HG02943 (cell line): ENCODE measurements around the gene NTRK3.
"Not testable (repeated sequence)": the region's sequence is repeated elsewhere in the genome, so short reads cannot be mapped to it uniquely, and the experiment has no call there.

Experiments
- ATAC-seq: cut with Tn5 transposase; IDR thresholded peaks from one replicate; pipeline ENCODE4 v1.9.1; 2021; ENCODE audit warnings: mild to moderate bottlenecking, low read depth, moderate library complexity; ENCODE audit not compliant: unreplicated experiment

Gene NTRK3

DNA sequence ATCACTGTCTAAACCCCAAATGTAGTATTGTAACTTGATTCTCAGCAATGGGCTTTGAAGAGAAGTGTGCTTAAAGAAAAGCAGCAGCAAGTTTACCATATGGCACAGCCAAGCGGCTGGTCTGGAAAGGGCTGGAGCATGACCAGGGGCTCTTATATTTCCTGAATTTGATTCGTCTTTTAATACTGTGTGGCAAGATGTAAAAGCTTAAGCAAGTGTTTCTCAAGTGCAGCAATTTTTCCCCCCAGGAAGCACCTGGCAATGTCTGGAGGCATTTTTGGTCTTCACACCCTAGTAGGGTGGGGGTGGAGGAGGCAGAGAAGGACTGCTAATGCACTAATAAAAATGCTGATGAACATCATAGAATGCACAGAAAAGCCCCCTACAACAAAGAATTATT, 397.9 kb downstream of the NTRK3 start:
- ATAC-seq, result no peak

GRCh38 chr15:87851497-87851896, 405.0 kb downstream of the NTRK3 start:
- no peak for ATAC-seq

GRCh38 chr15:87850916-87851315, 405.6 kb downstream of the NTRK3 start:
- no peak for ATAC-seq

DNA sequence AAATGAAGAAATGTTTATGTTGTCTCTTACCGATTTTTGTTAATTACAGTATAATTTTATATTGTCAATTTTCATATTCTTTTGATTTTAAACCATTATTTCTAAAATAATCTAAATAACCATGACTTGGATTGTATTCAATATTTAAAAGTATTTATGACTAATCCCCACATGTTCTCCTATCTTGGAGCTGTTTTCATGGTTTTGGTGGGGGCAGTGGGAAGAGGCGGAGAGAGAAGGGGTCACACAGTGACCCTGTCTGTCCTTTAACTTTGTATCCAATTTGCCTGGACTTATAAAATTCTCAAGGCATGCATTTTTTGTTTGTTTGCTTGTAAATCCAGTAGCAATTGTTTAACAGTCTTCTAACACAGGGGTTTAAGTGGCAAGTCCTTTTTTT, 407.4 kb downstream of the NTRK3 start:
- no peak for ATAC-seq

DNA sequence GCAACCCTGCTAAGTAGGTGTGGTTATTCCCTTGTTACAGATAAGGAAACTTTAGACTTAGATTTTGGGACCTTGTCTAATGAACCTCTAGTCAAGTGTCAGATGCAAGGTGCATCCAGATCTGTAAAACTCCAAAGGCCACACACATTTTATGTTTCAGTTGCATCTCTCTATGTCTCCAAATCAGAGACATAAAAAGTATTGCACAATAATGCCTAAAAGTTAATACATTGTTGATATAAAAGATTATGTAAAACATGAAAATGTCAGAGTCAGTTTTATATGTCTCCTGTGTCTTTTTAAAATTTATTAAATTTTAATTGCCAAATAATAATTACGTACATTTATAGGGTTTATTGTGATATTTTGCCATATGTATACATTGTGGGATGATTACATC, 408.5 kb downstream of the NTRK3 start:
- ATAC-seq, result no peak

DNA sequence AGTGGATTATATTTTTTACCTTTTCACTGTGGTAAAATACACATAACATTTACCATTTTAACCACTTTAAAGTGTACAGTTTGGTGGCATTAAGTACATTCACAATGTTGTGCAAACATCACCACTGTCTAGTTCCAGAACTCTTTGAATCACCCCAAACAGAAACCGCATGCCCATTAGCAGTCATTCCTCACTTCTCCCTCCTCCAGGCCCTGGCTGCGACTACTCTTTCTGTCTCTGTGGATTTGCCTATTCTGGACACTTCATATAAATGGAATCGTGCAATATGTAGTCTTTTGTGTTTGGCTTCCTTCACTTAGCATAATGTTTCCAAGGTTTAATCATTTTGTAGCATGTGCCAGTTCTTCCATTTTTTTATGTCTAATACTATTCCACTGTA, 409.8 kb downstream of the NTRK3 start:
- ATAC-seq, result no peak

DNA sequence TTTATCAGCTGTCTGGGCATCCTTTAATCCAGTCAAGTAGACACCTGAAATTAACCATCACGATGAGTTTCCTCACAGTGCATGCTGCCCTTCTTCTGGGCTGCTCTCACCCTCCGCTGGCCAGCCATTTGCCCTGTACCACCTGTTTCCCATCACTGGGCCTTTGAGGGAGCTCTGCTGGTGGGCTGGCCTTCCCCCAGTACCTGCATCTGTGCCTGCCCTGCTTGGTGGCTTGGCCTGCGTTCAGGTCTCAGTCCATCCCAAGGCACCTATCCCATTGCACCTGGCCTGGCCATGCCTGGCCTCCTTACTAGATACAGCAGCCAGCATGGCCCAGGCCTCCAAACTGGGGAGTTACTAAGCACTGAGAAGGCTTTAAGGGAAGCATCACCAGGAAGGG, 413.2 kb downstream of the NTRK3 start:
- ATAC-seq, result no peak

DNA sequence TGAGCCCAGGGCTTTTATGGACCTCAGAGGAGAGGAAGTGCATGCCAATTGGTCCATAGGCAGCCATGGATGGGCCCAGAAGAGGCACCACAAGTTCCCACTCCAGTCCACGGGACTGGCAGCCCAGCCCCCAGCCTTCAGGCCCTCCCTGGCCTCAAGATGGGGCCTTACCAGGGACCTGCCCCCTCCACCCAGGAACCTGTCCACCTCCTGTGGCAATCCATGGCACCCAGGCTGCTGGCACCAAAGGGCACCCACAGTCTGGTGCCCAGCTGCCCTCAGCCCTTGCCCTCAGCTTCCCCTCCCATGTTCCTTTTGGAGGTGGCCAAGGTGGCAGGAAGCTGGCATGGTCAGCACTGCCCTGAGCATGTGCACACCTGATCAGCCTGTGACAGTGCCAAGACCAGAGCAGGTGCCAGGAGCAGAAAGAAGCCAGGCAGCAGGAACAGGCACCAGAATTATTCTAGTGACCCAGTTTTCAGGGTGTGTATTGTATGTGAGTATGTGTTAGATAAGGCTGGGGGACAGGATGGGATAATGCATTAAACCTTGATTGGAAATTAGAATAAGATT, 415.0 kb downstream of the NTRK3 start:
- ATAC-seq, result no peak

- ATAC-seq, result not testable (repeated sequence)
Measured at GRCh38 chr15:87835830-87836229, 420.7 kb downstream of the NTRK3 start.

GRCh38 chr15:87833333-87833732, 423.2 kb downstream of the NTRK3 start:
- ATAC-seq, result not testable (repeated sequence)

GRCh38 chr15:87829332-87830050, 427.0 kb downstream of the NTRK3 start:
- no peak for ATAC-seq

DNA sequence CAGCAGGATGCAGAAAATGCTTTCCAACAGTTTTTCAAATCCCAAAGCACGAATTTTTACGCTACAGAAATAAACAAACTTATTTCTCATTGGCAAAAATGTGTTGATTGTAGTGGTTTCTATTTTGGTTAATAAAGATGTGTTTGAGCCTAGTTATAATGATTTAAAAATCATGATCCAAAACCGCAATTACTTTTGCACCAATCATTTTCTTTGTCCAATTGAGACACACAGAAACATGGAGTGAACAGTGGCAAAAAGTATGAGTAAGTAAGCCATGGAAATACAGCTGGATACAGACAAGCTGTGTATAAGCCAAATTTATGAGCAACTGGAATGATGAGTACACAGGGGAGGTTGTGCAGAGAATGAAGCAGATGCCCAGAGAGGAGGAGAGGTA, 427.9 kb downstream of the NTRK3 start:
- no peak for ATAC-seq

- no peak for ATAC-seq
Measured at GRCh38 chr15:87827131-87827530, 429.4 kb downstream of the NTRK3 start.

- ATAC-seq, result no peak
Measured at GRCh38 chr15:87826119-87826747, 430.3 kb downstream of the NTRK3 start.

GRCh38 chr15:87818756-87819155, 437.8 kb downstream of the NTRK3 start:
- no peak for ATAC-seq

DNA sequence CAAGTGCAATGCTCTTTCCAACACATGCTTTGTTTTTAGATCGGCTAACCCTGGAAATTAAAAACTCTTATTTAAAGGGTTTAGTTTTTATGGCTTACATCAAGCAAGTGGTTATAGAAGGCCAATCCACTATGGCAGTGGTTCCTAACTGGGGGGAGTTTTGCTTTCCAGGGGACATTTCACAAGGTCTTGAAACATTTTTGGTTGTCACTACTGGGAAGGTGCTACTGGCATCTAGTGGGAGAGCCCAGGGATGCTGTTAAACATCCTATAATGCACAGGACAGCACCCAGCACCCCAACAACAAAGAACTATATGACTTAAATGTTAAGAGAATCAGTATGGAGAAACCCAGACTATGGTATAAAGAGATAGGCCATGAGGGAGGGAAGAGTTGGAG, 439.0 kb downstream of the NTRK3 start:
- no peak for ATAC-seq

DNA sequence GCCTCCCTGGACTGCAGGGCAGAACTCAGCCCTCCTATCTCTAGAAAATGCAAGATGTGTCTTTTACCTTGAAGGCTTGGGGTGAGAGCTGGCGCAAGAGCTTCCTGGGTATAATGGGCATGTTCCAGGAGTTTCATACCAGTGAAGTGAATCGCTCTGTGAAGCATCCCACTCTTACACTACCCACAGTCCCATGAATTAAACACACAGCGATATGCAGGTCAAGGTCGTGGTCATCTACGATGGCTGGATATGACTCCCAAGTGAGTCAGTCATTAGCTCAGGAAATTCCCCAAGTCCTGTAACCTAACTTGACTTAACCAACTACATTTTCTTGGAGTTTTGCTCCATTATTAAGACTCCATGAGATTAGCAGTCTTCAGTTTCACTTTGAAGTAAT, 439.7 kb downstream of the NTRK3 start:
- no peak for ATAC-seq

DNA sequence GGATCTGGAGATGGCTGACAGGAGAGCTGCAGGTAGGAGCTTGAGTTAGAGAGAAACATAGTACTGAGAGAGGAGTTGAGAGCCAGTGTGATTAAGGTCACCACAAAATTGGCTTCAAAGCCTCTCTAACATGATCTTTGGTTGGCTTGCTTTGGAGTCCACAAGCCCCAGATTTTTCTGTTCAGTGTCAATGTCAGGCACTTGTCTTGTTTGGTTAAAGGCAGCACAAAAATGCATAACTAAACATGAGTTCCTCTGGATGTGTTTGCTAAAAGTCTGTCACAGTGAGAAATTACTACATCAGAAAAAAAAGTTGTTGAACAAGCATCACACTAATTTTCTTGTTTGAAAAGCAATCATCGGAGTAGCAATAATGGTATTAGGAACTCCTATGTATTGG, 440.5 kb downstream of the NTRK3 start:
- ATAC-seq, result no peak
